Myometrial cell (primary cell): ENCODE data around the gene RAB10. TPM values are rescaled to one million over a fixed set of nuclear protein-coding genes. Genes with fewer than 3 reads are reported as not detected.

Experiments used
- total RNA-seq: library from RNA; depleted of rRNA; stranded (reverse); fragments of >200 nt; gene quantifications from 2 replicates; pipeline ENCODE4 v1.2.3, GENCODE V29; 2015

RAB10 gene
- total RNA-seq, result 71.8 and 83.6 TPM in 2 replicates

DNA sequence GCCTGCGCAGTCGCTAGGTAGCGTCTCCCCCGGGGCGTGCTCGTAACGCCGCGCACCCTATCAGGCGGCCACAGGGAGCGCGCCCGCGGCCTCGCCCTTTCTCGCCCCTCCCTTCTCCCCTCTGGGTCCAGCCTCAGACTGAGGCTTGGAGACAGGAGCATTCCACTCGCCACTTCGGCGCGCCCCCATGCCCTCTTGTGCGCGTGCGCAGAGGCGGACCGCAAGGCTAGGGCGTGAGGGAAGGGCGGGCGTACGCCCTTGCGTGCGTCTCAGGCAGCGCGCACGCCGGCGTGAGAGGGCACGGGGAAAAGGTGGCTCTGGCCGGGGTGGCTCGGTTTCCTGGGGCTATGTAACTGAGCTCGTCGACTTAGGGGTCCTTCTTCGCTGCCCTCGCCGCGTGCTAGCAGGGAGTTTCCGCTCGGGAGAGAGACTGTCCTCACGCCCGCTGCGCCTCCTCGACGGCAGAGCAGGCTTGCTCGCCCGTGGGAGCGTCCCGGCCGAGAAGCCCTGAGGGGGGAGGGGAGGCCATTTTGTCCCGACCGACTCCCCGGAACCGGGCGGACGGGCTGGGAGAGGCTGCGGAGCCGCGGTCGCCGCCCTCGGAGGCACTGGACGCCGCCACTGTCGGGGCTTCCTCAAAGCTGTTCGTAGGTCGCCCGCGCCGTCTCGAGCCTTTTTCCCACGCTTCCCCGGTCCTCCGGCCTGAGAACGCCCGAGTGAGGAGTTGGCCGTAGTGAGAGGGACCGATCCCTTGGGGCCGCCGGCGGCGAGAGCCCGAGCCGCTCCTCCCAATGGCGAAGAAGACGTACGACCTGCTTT lies at the start of gene RAB10:
TSS of gene RAB10 (plus strand) at position 267 of the 819 bp plus-strand sequence. CDS start at position 792, 525 bp downstream.

DNA sequence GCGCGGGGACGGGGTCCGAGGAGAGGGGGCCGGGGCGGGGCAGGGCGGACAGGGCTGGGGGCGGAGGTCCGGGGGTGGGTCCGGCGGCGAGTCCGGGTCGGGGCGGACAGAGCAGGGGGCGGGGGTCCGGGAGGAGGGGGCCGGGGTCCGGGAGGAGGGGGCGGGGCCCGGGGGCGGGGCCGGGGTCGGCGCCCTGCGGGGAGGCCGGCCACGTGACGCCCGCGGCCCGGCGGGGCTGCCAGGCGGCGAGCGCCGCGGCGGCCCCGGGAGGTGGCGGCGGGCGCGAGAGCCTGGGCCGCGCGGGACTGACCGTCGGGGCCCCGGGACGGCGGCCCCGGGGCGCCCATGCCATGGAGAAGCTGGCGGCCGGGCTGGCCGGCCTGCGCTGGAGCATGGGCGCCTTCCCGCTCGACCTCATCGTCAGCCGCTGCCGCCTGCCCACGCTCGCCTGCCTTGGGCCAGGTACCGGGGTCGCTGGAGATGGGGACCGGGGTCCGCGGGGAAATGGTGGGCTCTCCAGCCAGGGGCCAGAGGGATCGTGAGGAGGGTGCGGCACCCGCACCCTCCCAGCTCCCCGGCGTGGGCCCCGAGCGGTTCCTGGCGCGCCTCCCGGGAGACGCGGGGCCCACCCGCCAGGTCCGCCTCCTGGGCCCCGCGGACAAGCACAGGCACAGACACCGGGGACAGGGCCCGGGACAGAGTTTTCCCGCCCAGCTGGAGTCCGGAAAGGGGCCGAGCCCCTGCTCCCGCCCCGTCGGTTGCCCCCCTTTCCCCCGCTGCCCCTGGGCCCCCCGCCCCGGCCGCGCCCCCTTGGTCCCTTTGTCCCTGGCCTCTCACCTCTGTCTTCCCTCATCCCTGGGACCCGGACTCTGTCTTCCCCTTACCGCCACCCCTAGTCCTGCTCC lies 139.2 kb downstream of the RAB10 start, which contains the start of gene GAREM2:
TSS of gene GAREM2 (plus strand) at position 218 of the 905 bp plus-strand sequence. CDS start at position 351, 133 bp downstream.

Other genes starting within 250 kb of the RAB10 start
- 6.6 and 10.1 TPM in 2 replicates for gene ASXL2, start 155.6 kb upstream of the RAB10 start, total RNA-seq
- gene KIF3C, start 51.6 kb upstream of the RAB10 start, total RNA-seq, result 11.5 and 13.1 TPM in 2 replicates
- gene GAREM2, start 139.0 kb downstream of the RAB10 start, total RNA-seq, result 0.29 and 0.89 TPM in 2 replicates
- 165 and 183 TPM in 2 replicates for gene HADHA, start 210.5 kb downstream of the RAB10 start, total RNA-seq
- 95.7 and 111 TPM in 2 replicates for gene HADHB, start 210.9 kb downstream of the RAB10 start, total RNA-seq